Osteoblast (primary cell): ENCODE data around the gene CCDC102B. TPM values are rescaled to one million over a fixed set of nuclear protein-coding genes. Genes with fewer than 3 reads are reported as not detected.
A peak's percentile ranks its signal among the peaks of the same experiment; 100 is the strongest.

ENCODE experiments used
- DNase-seq: peaks from one replicate; pipeline ENCODE4 v3.0.0; 2011; ENCODE audit warnings: low spot score, mixed read lengths; ENCODE audit not compliant: insufficient read length; ENCODE audit errors: missing footprints
- H2AFZ ChIP-seq: 2 replicates; pipeline ENCODE4 v1.6.0; 2011; ENCODE audit warnings: mild to moderate bottlenecking, low read length
- H3K27ac ChIP-seq: 2 replicates; pipeline ENCODE4 v1.5.1; 2011; ENCODE audit warnings: mild to moderate bottlenecking, low read depth, low read length, moderate library complexity
- H3K27me3 ChIP-seq: 2 replicates; pipeline ENCODE4 v1.6.0; 2012; ENCODE audit warnings: mild to moderate bottlenecking, control low read depth, inconsistent platforms, low read length, moderate library complexity; ENCODE audit not compliant: insufficient read depth
- H3K36me3 ChIP-seq: 2 replicates; pipeline ENCODE4 v1.5.1; 2011; ENCODE audit warnings: mild to moderate bottlenecking, low read length, control low read depth, moderate library complexity; ENCODE audit not compliant: insufficient read depth
- H3K4me1 ChIP-seq: 2 replicates; pipeline ENCODE4 v1.5.1; 2011; ENCODE audit warnings: mild to moderate bottlenecking, low read length, control low read depth, moderate library complexity; ENCODE audit not compliant: insufficient read depth
- H3K4me2 ChIP-seq: 2 replicates; pipeline ENCODE4 v1.6.0; 2011; ENCODE audit warnings: mild to moderate bottlenecking, low read length; ENCODE audit not compliant: insufficient read depth
- H3K4me3 ChIP-seq: fragments of 200-600 bp; sonication (generic); 3 replicates; pipeline ENCODE4 v1.5.1; 2012; ENCODE audit warnings: mild to moderate bottlenecking, low read length, inconsistent platforms; ENCODE audit not compliant: insufficient read depth
- H3K79me2 ChIP-seq: 2 replicates; pipeline ENCODE4 v1.6.0; 2012; ENCODE audit warnings: mild to moderate bottlenecking, low read length, control low read depth, inconsistent platforms; ENCODE audit not compliant: insufficient read depth
- H3K9me3 ChIP-seq: 2 replicates; pipeline ENCODE4 v1.5.1; 2011; ENCODE audit warnings: low read depth, low read length, control low read depth
- H4K20me1 ChIP-seq: 2 replicates; pipeline ENCODE4 v1.6.0; 2012; ENCODE audit warnings: mild to moderate bottlenecking, low read length, control low read depth; ENCODE audit not compliant: insufficient read depth
- total RNA-seq: library from RNA; depleted of rRNA; stranded (reverse); fragments of >200 nt; gene quantifications from 2 replicates; pipeline ENCODE4 v1.2.3, GENCODE V29; 2012
- TF ChIP-seq, protein P1 (sequence below): IDR thresholded peaks from 2 replicates; pipeline ENCODE4 v1.5.1; 2011; ENCODE audit warnings: mild to moderate bottlenecking, low read depth, low read length, moderate library complexity; ENCODE audit errors: extremely low read depth

Gene CCDC102B
- total RNA-seq, 1 donor = 9.4 TPM

DNA sequence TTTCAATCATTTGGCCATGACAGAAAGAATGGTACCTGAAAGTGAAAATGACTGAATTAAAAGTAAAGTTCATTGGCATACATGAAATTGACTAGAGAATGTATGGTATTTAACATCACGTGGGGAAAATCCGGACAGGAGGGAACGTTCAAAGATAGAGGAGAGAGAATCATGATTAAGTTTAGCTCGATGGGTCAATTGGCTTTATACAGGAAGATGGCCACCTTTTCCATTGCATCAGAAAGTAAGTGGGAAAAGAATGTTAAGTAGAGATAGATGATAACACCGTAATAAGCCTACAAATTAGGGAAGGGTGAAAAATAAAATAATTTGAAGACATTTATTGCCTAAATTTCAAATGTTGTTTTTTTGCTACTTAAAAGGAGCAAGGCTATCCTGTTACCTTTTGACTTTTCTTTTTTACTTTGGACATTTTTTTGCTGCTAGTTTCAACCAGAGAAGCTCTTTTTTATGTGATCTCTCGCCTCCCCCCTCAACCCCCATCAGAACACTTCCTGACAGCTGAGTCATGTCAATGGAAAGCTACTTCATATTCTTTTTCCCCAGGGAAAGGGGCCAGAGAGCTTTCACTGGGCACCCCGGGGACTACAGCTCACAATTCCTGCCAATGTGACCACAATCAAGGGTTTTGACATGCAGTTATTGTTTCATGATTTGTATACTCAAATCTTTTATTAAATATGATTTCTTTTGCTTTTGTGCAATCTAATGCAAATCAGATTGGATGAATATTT lies 767 bp upstream of the CCDC102B start:
- Histone ChIP-seq H3K4me1 (peaks cover 34% of the 10 kb centered on the region), H2AFZ (peak overlapping the region; percentile 51), H3K79me2 (no peaks in the 10 kb centered on the region), H3K4me3 (peak overlapping the region; percentile 45), H3K9me3 (no peaks in the 10 kb centered on the region), H4K20me1 (no peaks in the 10 kb centered on the region), H3K4me2 (peak overlapping the region; percentile 64), H3K27ac (peak overlapping the region; percentile 79), H3K27me3 (no peaks in the 10 kb centered on the region), H3K36me3 (no peaks in the 10 kb centered on the region)
- peak; percentile 53 for DNase-seq
- TF ChIP-seq, protein P1, sequence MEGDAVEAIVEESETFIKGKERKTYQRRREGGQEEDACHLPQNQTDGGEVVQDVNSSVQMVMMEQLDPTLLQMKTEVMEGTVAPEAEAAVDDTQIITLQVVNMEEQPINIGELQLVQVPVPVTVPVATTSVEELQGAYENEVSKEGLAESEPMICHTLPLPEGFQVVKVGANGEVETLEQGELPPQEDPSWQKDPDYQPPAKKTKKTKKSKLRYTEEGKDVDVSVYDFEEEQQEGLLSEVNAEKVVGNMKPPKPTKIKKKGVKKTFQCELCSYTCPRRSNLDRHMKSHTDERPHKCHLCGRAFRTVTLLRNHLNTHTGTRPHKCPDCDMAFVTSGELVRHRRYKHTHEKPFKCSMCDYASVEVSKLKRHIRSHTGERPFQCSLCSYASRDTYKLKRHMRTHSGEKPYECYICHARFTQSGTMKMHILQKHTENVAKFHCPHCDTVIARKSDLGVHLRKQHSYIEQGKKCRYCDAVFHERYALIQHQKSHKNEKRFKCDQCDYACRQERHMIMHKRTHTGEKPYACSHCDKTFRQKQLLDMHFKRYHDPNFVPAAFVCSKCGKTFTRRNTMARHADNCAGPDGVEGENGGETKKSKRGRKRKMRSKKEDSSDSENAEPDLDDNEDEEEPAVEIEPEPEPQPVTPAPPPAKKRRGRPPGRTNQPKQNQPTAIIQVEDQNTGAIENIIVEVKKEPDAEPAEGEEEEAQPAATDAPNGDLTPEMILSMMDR = no peak

DNA sequence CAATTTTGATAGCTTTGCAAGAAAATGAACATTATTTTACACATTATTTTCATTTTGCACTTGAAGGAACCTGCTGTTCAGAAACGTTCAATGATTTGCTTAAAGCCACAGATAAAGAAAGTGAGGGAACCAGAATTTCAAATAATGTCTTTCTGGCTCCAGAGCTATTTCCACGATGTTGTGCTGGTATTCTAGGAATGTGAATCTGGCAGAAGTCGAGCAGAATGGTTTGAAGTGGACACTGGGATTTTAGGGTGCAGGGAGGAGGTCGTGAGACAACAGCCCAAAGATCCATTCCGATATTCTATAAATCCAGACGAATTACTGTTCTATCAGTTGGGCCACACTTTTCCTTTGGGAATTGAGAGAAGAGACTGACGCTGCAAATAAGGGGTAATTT lies 2.2 kb downstream of the CCDC102B start:
- Histone ChIP-seq H4K20me1 (no peaks in the 10 kb centered on the region), H3K27ac (peak overlapping the region; percentile 17), H3K4me1 (peaks cover 39% of the 10 kb centered on the region), H3K4me3 (peak overlapping the region; percentile 40), H3K27me3 (no peaks in the 10 kb centered on the region), H3K79me2 (no peaks in the 10 kb centered on the region), H3K36me3 (no peaks in the 10 kb centered on the region), H3K9me3 (no peaks in the 10 kb centered on the region), H2AFZ (peak overlapping the region; percentile 80), H3K4me2 (peak overlapping the region; percentile 72)
- no peak for DNase-seq
- TF ChIP-seq, protein P1 = no peak

DNA sequence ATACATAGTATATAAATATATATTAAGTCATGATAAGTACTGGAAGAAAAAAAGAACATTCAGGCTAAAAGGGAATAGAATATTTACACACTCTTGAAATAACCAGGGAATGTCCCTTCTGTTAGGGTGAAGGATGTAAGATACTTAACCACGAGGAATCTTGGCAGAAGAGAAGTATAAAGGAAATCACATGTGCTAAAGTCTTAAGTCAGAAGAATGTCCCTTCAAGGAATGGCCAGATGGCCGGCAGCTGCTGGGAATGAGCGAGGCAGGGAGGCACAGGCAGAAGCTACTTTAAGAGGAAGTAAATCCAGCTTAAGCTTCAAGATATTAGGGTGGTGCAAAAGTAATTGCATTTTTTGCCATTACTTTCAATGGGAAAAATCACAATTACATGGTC lies 5.5 kb downstream of the CCDC102B start:
- H3K27ac ChIP-seq = no peak overlapping the region
- H4K20me1 ChIP-seq = no peaks in the 10 kb centered on the region
- no peak overlapping the region for H3K4me2 ChIP-seq
- no peaks in the 10 kb centered on the region for H3K36me3 ChIP-seq
- peak overlapping the region; percentile 13 for H2AFZ ChIP-seq
- no peaks in the 10 kb centered on the region for H3K79me2 ChIP-seq
- H3K4me3 ChIP-seq = no peak overlapping the region
- no peak for DNase-seq
- H3K9me3 ChIP-seq = no peaks in the 10 kb centered on the region
- TF ChIP-seq, protein P1 = no peak
- H3K4me1 ChIP-seq = peaks cover 22% of the 10 kb centered on the region
- no peaks in the 10 kb centered on the region for H3K27me3 ChIP-seq

DNA sequence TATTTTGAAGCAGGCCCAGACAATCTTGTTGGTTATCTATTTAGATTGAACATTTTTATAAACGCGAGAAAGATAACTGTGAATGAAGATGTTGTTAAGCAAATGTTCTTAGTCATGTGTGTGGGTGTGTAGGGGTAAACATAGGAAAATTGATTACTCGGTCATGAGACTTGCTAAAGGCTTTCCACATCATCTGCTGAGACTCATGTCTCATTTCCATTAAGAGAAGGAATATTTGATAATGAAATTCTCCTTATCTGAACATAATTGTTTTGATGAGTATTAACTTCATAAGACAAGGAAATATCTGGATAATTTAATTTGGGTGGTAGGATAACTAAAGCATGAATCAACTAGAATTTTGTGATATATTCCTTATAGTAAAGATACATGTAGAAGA lies 19.7 kb downstream of the CCDC102B start:
- Histone ChIP-seq H2AFZ (peak overlapping the region; percentile 67), H3K4me3 (no peak overlapping the region), H3K36me3 (no peaks in the 10 kb centered on the region), H3K27me3 (no peaks in the 10 kb centered on the region), H3K27ac (no peak overlapping the region), H3K4me1 (peaks cover 6% of the 10 kb centered on the region), H3K79me2 (no peaks in the 10 kb centered on the region), H3K4me2 (no peak overlapping the region), H4K20me1 (no peaks in the 10 kb centered on the region), H3K9me3 (no peaks in the 10 kb centered on the region)
- TF ChIP-seq, protein P1 = no peak
- DNase-seq = no peak
